NK-92 (cell line): Measurements from ENCODE around the gene ZSWIM3.

ENCODE experiments used
- DNase-seq: peaks from one replicate; lab custom pipeline; 2025; ENCODE audit not compliant: unreplicated experiment; lab: John Stamatoyannopoulos, UW

The ZSWIM3 gene

DNA sequence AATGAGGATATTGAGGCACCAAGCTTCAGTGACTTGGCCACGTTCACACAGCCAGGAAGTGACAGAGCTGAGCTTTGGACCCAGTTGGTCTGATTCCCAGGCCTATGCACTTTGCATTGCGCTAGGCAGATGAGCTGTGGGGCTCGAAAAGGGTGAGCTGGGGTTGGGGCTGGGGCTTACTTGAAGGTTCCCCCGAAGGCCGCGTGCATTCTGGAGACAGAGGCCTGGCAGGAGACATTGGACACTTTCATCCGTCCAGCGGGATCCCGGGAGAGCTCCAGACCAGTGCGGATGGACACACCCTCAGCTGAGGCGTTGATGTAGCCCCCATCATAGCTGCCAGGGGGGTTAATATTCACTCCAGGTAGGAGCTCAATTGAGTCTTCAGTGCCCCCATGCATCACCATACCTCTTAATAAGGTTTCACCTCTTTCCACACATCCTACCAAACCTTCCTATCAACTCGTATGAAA lies 52.0 kb downstream of the ZSWIM3 start:
- no peak for DNase-seq

DNA sequence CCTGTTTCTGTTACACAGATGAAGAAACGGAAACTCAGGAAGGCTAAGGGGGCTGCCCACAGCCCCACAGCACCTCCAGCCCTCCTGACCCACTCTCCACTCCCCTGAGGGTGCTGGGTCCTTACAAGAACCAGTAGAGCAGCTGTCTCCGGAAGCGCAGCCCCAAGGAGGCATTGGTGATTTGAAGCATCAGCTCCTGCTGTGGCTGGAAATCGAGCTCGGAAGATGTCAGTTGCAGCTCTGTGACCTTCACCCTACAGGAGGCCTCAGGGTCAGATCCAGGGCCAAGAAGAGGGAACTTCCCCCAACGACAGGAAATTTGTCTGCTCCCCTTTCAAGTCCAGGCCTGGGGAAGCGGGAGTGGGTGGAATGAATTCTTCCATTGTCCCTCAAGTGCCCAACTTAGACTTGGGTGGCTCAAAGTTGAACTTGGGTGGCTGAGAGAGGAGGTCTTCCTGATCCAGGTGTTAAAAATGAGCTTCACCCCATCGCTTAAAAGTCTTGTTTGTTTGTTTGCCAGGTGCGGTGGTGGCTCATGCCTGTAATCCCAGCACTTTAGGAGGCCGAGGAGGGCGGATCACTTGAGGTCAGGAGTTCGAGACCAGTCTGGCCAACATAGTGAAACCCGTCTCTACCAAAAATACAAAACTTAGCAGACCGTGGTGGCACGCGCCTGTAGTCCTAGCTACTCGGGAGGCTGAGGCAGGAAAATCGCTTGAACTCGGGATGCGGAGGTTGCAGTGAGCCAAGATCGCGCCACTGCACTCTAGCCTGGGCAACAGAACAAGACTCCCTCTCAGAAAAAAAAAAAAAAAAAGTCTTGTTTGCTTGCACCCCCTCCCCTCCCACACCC lies 52.6 kb downstream of the ZSWIM3 start:
- no peak for DNase-seq

DNA sequence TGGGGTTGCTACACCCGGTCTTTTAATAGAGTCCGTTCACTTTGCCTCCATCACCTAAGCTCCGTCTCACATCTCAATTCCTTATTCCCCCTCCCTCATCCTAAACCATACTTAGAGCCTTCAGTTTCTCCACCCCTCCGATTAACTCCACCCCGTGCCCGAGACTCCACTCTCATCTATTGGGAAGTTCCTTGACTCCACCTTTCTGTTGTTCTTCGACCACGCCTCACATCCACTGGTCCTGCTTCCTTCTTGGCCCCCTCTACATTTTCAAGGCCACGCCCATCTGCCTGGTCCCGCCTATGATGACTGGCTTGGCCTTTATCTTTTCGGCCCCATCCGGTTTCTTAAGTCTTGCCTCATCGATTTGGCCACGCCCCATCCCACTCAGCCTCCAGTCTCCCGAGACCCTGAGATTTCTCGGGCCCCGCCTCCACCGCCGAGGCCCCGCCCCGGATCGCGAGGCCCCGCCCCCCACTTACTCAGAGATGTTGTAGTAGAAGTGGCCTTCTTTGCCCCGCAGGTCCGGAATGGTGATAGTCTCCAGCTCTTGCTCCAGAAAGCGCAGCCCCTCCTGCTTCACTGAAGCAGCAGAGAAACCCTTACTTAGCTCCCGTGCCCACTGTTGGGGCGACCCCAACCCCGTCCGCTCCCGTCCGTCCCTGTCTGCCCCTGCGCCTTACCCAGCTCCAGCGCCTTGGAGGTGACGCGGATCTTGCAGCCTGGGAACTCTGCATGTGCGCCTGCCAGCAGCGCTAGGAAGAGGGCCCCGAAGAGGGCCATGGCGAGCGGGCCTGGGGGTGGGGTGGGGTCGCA lies 53.5 kb downstream of the ZSWIM3 start:
- no peak for DNase-seq

DNA sequence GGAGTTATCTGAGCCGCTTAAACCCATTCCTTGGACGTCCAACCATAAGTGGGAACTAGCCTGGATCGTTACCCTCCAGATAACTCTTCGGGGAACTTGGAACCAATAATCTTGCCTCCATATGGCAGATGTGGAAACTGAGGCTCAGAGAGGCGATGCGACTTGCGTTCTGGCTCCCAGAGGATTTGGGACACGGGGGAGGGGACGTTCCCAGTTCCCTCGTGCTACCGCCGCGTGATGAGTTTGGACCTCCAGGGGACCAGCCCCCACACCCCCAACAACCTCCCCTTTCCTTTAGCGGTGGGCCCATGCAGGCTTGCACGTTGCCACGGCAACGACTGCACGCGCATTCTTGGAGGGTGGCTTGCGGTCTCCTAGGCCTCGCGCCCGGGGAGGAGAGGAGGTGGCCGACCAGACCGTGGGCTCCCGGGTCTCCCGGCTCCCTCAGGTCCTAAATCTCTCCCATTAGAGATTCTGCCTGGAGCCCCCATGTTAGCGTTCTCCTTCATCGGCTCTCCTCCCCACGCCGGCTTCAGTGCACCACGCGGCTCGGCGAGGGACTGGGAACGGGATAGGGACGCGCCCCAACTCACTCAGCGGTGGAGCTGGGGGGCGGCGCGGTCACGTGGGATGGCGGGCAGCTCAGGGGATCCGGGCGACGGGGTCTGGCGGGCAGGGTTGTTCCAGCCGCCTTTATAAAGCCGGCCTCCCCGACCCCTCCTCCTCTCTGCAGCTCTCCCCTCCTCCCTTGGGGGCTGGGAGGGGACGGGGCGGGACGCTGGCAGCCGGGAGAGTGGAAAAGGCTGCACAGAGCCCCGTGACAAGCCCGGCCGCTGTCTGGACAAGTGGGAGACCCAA lies 54.3 kb downstream of the ZSWIM3 start, which contains the start of gene PLTP:
PLTP (minus strand) TSS at position 670 of the 858 bp plus-strand sequence. CDS start 703 bp downstream, outside the sequence.
- no peak for DNase-seq

DNA sequence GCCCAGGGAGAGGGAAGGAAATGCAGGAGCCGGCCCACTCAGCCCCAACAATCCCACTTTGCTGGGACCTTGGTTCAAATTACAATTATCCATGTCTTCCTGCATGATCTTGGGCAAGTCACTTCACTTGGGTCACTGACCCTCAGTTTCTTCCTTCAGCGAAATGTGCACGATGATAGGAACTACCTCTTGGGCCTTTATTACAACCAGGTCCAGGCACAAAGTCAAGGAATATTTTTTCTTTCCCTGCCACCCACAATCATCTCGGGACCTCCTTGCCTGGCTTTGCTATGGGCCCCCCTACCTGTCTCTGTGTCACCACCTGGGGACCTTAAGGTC lies 54.9 kb downstream of the ZSWIM3 start:
- no peak for DNase-seq

DNA sequence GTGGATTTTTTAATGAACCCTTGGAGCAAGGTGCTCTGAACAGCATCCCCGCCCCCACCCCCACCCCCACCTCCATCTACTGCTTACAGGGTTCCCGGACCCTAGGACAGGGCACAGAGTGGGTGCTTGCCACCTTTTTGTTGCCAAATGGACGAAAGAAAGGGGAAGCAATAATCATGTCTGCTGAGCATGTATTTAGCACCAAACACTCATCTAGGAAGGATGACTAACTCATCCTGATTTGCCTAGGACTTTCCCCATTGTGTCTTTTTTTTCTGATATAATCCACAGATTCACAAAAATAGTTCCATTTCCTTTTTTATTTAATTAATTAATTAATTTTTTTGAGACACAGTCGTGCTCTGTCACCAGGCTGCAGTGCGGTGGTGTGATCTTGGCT lies 55.7 kb downstream of the ZSWIM3 start:
- no peak for DNase-seq

DNA sequence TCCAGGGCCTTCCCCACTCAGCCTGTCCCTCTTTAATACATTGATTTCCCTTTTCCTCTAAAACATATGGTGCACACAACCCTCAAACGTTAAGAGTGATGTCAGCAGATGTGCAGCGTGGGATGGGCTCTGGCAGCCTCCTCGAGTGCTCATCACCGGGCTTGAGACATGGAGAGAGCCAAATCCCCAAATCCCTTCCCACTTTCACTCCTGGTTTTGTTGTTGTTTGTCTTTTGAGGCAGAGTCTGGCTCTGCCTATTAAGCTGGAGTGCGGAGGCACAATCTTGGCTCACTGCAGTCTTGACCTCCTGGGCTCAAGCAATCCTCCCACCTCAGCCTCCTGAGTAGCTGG lies 60.4 kb downstream of the ZSWIM3 start:
- DNase-seq, result no peak

DNA sequence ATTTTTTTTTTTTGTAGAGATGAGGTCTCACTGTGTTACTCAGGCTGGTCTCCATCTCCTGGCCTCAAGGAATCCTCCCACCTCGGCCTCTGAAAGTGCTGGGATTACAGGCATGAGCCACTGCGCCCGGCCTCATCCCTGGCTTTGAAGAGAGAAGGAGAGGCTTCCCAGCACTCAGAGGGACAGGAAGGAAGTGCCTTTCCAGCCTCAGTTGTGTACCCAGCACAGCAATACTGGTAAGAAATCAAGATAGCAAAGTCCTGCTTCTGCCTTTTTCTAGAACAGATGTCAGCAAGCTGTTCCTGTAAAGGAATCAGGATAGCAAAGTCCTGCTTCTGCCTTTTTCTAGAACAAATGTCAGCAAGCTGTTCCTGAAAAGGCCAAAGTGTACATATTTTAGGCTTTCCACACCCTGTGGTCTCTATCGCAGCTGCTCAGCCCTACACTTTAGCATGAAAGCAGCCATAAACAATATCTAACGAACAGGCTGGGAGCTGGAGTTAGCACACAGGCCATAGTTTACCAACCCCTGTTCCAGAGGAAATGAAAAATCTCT lies 60.8 kb downstream of the ZSWIM3 start:
- no peak for DNase-seq

DNA sequence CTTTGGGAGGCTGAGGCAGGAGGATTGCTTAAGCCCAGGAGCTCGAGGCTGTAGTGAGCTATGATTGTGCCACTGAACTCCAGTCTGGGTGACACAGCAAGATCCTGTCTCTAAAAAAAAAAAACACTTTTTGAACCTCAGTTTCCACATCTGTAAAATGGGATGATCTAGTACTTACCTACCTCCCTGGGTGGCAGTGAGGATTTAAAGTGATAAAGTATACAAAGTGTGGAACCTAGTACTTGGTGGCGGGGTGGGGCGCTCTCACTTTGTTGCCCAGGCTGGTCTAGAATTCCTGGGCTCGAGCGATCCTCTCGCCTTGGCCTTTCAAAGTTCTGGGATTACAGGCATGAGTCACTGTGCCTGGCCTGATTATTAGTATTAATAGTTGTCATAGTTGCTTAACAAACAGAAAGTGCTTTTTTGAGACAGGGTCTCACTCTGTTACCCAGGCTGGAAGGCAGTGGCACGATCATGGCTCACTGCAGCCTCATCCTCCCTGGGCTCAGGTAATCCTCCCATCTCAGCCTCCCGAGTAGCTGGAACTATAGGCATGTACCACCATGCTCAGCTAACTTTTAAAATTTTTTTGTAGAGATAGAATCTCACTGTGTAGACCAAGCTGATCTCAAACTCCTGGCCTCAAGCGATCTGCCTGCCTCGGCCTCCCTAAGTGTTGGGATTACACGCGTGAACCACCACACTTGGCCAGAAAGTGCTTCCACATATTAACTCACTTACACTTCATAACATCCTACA lies 61.5 kb downstream of the ZSWIM3 start:
- DNase-seq, result no peak

DNA sequence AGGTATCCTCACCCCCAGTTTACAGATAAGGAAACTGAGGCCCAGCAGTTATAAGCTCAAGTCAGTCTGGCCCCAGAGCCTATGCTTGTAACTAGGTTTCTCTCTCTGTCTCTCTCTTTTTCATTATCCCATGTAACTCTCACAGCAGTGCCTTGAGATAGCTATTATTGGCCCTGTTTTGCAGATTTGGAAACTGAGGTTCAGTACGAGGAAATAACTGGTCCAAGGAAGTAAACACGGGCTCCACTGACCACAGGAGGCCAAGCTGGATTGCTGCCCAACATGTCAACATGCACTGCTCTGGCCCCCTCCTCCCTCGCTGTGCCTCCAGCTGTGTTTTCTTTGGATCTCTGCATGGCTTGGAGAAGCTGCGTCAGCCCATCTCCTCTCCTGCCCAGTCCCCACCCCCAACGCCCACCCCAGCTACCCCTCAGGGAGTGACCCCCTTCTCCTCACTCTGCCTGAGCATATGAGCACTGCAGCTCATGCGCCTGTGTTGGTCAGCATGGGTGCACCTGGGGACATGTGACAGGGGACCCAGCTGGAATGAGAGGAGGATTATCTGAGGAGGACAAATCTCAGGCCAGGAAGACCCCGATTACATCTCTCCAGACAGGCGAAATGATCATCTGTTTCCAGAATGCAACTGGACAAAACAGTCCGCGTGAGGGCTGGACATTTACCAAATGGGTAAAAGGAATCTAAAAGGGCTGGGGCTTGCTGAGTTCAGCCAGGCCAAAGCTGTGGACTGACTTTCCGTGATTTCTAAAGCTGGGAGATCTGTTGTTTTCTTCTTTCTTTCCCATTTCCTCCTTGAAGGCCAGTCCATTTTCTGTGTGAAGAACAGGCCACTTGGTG lies 62.4 kb downstream of the ZSWIM3 start:
- DNase-seq, result no peak

DNA sequence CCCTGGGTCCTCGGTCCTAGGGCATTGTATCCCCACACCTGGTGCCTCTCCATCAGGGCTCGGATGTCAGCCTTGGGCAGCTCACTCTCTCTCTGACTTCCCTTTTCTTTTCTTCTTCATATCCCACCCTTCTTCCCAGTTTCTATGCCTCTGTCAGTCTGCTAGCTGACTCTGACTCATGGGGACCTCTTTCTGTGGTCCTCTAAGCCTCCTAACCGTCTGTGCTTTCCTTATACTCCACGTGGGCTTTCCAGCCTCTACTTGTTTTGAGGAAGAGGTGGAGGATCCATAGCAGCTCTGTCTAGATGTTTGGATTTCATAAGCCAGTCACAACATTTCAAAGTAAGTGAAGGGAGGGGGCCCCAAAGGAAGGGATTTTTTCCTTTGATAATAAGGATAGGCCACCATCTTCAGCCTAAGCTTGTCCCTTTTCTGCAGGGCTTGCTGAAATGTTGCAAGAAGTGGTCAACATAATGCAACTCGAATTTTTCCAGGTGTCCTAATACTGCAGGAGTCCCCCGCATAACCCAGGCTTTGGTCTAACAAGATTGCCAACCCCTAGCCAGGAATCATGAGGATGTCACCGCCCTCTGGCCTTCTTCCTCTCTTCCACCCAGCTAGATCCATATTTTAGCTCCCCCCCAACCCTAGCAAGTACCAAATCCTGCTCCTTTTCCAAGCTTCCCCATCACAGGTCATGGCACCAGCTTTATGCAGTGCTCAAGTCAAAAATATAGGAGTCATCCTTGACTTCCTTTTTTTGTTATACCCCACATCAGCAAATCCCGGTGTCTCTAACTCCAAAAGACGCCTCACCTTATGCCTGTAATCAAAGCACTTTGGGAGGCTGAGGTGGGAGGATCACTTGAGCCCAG lies 63.3 kb downstream of the ZSWIM3 start:
- DNase-seq, result no peak

DNA sequence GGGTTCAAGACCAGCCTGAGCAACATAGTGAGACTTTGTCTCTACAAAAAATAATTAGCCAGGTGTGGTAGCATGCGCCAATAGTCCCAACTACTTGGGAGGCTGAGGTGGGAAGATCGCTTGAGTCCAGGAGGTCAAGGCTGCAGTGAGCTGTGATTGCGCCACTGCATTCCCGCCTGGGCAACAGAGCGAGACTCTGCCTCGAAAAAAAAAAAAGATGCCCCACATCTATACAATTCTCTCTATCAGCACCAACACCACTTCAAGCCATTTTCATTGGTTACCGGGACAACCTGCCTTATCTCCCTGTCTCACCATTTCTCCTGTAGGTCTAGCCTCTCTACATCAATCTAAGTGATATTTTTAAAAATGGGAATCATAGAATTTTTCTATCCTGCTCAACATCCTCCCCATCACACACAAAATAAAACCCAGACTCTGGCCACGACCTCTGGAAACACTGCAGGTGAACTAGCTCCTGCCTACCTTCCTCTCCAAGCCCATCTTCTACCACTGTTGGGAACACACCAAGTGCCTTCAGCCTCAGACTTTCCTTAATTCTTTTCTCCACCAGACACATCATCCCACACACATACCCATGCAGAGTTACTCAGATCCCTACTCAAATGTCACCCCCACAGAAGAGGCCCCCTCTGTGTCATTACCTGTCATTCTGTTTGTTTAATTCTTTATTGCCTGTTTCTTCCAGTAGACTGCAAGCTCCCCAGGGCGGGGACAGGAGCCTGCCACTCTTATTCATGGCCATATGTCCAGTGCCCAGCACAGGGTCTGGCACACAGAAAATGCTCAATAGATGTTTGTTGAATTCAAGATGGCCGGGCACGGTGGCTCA lies 64.1 kb downstream of the ZSWIM3 start:
- no peak for DNase-seq

DNA sequence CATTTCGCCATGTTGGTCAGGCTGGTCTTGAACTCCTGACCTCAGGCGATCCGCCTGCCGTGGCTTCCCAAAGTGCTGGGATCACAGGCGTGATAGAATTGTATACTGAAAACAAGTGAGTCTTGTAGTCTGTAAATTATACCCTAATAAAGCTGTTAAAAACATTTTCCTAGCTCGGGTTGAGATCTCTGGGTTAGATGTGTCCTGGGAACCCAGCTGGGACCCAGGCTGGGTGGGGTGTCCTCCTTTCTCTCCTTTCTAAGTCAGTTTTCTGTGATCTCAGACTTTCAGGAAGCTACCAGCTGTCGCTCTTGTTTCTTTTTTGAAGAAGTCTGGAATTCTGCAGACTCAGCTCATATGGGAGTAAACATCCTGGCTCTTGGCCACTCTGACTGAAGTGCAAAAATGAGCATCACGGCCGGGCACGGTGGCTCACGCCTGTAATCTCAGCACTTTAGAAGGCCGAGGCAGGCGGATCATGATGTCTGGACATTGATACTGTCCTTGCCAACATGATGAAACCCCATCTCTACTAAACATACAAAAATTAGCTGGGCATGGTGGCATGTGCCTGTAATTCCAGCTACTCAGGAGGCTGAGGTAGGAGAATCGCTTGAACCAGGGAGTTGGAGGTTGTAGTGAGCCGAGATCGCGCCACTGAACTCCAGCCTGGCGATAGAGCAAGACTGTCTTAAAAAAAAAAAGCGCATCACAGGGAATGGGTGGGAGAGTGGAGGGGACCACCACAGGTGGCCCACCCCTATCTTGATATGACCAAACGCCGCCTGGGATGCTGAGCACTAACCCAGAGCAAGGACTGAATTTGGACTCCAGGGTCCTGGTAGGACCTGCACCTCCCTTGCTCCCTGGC lies 67.2 kb downstream of the ZSWIM3 start:
- DNase-seq, result no peak

DNA sequence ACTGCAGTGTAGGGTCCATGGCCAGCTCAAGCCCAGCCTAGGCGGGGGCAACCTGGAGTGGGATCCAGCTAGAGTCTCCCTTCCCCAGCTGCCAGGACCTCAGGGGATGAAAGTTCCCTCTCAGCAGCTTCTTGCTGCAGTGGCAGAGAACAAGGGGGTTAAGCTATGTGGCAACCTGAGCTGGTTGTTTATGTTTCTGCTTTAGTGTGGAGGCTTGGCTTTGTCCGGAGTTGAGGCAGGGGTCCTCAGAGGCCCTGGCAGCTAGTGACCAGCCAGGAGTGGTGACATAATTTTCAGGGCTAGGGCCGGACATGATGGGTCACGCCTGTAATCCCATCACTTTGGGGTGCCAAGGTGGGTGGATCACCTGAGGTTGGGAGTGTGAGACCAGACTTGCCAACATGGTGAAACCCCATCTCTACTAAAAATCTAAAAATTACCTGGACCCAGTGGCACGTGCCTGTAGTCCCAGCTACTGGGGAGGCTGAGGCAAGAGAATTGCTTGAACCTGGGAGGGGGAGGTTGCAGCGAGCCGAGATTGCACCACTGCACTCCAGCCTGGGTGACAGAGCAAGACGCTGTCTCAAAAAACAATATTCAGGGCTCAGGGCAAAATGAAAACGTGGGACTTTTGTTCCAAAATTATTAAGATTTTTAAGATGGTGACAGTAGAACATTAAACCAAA lies 68.5 kb downstream of the ZSWIM3 start:
- DNase-seq, result no peak

DNA sequence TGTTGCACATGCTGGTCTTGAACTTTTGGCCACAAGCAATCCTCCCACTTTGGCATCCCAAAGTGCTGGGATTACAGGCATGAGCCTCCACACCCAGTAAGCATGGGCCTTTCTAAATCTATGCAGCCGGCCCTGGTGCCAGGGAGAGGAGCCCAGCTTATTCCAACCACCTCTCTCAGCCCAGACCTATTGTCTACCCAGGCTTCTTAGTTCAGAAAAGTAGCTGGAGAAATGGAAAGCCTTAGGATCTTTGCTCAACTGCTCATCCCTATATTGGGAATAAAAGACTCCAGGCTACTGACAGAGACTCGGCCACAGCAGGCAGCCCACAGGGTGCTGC lies 69.3 kb downstream of the ZSWIM3 start:
- DNase-seq, result no peak
